HG03457 (cell line): ENCODE results near the gene ARAP3.

Experiments used
- ATAC-seq: cut with Tn5 transposase; IDR thresholded peaks from one replicate; pipeline ENCODE4 v1.9.1; 2021; ENCODE audit warnings: moderate number of reproducible peaks; ENCODE audit not compliant: unreplicated experiment

ARAP3 gene

DNA sequence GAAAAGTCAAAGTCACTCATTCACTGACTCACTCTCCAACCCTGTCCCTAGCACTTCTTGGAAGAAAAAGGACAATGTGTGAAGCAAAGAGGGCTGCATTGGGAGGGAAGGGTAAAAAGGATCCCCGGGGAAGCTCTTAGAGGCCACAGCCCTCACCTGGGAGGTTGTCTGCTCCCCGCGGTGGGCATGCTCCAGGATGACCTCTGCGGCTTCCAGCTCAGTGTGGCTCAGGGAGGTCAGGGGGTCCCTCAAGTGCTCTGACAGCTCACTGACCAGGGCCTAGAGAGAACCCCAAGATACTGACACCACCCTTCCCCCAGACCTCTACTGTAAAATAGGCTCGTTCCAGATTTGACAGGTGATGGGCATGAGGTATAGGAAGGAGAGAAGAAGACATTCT lies 34.8 kb downstream of the ARAP3 start:
- ATAC-seq: no peak

DNA sequence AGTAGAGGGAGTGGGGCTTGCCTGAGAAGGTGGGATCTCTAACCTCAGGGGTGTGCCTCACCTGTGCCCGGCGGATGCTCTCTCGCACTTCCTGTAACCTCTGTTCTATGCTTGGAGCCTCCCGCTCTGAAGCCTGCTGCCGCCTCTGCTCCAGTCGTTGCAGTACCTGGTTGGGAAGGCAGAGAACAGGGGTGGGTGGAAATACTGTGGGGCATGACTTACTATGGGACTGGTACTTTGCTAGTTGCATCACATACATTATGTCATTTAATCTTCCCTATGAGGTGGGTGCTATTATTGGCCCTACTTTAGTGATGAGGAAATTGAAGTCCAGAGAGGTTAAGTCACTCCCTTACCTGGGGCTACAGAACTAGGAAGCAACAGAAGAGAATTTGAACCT lies 36.0 kb downstream of the ARAP3 start:
- ATAC-seq: no peak

DNA sequence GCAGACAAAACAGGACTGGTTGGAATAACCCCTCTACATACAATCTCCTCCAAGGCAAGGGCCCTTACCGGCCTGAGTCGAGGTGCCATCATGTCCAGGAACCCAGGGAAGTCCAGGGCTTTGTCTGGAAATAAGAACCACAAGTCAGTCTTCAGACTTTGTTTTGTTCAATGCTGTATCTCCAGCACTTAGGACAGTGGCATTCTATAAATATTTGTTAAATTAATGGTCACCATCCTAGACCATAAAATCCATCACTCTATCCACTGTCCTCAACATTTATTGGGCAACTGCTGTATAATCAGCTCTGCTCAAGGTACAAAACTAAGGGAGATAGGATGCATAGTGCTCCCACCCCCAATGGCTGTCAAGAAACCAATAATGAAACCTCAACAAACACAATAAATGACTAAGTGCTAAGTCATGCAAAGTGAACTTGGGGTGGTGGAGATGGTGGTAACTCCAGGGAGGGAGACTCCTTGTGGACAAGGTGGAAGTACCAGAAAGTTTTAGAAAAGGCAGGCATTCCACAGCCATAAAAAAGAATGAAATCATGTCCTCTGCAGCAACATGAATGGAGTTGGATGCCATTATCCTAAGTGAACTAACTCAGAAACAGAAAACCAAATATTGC lies 40.3 kb downstream of the ARAP3 start:
- no peak for ATAC-seq

DNA sequence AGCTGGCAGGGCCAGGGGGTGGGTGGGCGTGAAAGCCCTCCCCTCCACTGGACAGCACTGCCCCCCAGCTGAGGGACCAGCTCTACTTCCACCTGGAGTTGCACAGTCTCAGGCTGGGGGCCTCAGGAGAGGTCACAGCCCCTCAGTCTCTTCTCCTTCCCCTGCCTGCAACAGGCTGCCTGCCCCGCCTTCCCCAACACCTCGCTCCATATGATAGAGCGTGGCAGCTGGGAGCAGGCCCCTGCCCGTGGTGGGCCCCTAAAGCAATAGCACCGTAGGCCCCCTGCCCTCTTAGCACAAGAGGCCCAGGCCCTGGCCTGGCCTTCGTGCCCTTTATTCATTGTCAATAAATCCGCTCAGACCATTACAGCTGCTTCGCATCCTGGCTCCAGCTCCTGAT lies 41.3 kb downstream of the ARAP3 start:
- no peak for ATAC-seq

DNA sequence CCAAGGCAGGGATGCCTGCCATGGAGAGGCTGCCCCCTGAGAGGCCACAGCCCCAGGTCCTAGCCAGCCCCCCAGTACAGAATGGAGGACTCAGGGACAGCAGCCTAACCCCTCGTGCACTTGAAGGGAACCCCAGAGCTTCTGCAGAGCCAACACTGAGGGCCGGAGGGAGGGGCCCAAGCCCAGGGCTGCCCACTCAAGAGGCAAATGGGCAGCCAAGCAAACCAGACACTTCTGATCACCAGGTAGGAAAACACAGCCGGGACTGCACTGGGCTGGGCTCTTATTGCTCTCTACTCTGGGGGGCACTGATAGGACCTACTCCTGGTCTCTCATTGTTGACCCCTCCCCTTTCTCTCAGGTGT lies 42.0 kb downstream of the ARAP3 start:
- ATAC-seq: no peak

DNA sequence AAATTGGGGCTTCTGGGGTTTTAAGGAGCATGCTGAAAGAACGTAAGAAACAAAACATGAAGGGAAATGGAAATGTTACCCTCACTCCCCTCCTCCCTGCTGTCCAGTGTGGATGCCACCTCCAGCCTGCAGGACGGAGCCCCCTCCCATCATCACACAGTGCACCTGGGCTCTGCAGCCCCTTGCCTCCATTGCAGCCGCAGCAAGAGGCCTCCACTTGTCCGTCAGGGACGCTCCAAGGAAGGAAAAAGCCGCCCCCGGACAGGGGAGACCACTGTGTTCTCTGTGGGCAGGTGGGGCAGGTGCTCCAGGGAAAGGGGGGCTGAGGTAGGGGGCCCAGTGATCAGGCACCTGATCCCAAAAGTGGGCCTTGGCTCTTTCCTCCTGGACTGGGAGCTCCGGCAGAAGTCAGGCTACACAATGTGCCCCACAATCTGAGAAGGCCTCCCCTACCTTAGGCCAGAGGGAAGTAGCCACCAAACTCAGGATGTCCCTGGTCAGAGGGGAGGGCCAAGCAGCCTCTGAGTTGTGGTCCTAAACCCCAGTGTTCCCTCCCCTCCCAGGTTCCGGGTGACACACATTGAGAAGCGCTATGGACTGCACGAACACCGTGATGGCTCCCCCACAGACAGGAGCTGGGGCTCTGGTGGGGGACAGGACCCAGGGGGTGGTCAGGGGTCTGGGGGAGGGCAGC lies 42.5 kb downstream of the ARAP3 start:
- ATAC-seq: no peak

DNA sequence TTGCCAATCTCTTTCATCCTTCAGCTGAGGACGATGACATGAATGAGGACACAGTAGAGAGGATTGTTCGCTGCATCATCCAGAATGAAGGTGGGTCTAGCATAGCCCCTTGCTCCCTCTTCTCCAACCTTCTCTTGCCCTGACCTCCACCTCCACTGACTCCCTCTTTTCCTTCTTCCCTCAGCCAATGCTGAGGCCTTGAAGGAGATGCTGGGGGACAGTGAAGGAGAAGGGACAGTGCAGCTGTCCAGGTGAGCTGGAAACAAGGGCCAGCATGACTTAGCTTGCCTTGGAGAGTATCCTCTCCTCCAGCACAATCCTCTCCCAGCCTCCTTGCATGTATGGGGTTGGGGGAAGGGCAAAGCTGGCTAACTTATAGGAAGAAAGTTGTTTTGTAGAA lies 43.3 kb downstream of the ARAP3 start:
- no peak for ATAC-seq

DNA sequence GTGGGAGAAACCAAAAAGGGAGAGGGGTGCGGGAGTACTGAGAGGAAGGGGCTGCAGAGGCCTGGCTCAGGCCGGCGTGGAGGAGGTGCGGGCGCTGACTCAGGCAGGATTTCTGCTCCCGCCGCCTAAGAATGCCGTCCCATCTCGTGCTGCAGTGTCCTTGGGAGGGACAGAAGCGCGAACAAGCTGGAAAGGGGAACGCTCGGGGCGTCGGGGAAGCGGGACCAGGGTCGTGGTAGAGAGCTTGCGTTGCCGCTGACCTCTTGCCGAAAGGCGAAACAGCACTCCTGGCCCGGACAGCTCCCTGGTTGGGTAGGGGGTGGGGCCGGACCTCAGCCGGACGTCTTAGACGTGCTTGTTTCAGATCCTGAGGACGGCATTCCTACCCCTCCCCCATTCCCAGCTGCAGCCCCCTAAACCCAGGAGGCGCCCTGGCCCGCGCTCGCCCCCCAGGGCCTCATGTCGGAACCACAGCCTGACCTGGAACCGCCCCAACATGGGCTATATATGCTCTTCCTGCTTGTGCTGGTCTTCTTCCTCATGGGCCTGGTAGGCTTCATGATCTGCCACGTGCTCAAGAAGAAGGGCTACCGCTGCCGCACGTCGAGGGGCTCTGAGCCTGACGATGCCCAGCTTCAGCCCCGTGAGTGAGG lies 44.1 kb downstream of the ARAP3 start:
- no peak for ATAC-seq

DNA sequence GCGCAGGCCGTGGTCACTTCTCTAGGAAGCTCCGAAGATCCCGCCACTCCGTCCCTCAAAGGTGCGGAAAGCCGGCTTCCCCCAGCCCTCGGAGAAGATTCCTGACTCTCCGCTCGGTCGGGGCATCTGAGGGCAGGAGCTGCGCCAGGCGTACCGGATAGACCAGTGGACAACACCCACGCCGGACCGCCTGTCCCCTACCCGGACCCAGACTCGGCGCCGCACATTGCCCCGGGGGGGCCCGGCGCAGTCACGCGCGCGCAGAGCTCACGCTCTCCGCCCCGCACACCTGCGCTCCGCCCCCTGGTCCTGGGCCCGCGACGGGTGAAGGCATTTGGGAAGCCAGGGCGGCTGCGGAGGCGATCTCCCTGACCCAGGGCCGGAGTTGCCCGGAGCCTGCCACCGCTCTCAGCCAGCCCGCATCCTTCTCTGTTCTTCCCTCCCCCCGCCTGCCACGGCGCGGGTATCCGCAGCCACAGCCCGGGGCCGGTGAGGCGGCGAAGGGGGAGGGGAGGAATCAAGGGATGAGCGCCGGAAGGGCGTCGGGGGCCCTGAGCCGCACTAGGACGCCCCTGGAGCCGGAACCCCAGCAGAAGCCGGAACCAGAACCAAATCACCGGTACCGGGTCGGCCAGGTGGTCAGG lies 44.8 kb downstream of the ARAP3 start:
- ATAC-seq: peak; percentile 3

DNA sequence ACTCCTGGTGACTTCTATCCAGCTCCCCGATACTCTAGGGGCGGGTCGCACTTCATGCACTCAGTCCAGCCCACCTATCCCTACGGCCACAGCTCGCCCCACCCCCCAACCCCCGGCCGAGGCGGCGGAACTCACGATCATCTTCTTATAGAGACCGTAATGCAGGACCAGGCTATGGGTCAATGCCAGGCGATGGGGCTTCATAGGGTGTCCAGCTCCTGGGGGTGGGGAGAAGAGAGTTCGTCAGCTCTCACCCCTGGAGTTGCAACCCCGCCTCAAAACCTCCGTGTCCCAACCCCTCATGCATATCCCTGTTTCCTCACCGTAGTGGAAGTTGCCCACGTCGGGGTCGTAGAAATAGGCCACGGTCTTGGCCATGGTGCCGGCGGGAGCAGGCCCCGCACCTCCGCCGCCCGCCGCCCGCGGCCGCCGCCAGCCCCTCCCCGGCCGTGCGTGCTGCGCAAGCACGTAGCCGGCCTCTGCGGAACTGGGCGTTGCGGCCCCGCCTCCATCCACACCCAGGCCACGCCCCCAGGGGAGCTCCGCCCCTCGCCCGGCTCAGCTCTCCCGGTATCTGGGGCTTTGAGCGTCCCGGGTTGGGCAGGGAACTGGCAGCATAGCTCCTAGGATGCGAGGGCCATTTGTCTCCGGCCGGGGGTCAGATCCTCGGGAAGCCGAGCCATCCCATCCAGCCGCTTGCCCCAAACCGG lies 45.5 kb downstream of the ARAP3 start, which contains the start of the genes HDAC3 and RELL2:
HDAC3 (minus strand) TSS at position 437 of the 710 bp plus-strand sequence; CDS start at position 378, 59 bp downstream.
RELL2 (plus strand) TSS at position 585 of the 710 bp plus-strand sequence. CDS start 1,229 bp downstream, outside the sequence.
- peak; percentile 66 for ATAC-seq

DNA sequence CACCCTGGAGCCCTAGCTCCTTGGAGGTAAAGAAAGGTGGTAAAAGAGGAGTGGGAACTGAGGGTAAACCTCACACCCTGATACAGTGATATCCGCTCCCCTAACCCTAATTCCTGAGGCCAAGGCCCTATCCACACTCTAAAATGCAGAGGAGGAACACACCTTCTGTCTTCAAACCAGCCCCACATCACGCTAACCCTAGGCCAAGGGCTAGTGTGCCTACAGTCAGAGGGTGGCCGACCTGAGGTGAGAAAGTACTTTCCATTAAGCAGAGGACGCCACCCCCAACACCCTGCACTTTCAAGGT lies 46.0 kb downstream of the ARAP3 start:
- no peak for ATAC-seq

DNA sequence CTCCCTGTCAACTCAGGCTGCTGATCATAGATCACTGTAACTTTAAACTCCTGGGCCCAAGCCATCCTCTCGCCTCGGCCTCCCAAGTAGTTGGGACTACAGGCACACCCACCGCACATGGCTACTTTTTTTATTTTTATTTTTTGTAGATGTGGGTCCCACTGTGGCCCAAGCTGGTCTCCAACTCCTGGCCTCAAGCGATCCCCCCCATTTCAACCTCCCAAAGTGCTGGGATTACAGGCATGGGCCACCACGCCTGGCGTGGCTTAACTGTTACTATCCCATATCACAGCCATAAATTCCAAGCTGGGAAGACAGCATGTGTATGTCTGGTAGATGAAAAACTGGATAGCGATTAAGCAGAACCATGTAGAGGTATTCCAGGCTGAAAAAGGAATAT lies 46.4 kb downstream of the ARAP3 start:
- ATAC-seq: no peak

DNA sequence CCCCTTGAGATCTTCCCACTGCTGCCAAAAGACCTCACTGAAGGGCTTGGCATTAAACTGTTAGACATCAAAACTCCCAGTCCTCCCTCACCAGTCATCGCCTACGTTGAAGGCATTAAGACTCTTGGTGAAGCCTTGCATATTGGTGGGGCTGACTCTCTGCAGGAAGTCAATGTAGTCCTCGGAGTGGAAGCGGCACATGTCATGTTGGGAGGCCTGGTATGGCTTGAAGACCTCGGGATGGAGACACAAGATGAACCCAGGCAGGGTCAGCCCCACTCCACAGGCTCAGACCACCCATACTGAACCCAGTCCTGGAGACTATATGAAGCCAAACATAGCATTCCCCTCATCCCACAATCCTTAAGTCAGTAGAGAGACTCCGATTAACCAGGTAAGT lies 47.3 kb downstream of the ARAP3 start:
- ATAC-seq: no peak

DNA sequence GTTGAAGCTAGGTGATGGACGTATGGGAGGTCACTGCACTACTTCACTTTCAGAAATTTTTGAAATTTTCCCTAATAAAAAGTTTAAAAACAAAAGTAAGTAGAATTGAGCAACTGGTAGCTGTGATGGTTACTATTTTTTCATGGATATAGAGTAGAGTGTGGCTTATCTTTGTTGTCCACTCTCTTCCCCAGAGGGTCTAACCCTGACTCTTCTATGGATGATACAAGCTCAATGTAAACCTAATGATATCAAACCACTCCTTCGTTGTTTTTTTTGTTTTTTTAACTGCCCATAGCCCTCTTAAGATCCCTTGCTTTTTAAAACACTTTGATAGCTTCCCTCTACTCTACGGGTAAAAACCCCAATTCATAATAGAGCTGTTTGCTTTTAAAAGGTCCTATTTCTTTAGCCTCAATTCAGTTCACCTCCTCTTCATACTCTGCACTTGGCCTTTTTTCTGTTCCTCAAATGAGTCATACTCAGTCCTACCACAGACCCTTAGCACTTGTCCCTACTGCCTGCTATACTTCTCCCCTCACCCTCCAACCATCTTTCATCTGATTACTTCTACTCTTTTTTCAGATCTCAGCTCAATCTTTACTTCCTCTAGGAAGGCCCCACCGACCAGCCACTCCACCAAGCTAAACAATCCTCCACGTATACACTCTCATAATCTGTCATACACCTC lies 48.0 kb downstream of the ARAP3 start:
- peak; percentile 67 for ATAC-seq

DNA sequence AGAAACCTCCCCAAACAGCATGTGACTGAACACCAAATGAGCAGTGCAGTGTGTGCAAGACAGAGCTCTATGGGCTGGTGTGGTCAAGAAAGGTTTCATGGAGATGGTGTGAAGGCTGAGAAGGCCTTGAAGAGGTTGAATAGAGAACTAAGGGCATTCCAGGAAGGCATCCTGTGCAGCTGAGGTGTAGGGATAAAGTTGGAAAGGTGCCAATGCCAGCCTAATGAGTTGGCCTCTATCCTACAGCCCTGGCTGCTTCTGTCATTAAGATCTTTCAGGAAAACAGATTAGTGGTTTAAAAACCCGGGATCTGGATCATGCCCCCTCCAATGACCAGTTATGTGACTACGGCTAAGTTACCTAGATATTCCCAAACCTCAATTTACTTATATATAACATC lies 49.4 kb downstream of the ARAP3 start:
- no peak for ATAC-seq

DNA sequence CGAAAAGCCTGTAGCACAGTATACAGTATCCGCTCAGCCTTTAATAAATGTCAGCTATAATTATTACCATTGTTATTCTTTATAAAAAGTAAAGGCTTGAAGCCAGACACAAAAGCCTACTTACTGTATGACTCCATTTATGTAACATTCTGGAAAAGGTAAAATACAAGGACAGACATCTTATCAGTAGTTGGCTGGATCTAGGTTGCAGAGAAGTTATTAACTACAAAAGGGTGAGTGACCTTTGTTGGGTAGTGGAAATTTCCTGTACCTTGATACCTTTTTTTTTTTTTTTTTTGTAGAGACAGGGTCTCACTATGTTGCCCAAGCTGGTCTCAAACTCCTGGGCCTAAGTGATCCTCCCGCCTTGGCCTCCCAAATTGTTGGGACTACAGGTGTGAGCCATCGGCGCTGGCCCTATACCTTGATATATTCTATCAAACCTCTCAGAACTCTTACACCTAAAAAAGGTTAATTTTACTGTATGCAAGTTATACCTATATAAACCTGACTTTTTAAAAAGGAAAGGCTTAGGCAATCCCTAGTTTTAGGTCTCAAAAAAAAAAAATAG lies 51.4 kb downstream of the ARAP3 start:
- no peak for ATAC-seq

DNA sequence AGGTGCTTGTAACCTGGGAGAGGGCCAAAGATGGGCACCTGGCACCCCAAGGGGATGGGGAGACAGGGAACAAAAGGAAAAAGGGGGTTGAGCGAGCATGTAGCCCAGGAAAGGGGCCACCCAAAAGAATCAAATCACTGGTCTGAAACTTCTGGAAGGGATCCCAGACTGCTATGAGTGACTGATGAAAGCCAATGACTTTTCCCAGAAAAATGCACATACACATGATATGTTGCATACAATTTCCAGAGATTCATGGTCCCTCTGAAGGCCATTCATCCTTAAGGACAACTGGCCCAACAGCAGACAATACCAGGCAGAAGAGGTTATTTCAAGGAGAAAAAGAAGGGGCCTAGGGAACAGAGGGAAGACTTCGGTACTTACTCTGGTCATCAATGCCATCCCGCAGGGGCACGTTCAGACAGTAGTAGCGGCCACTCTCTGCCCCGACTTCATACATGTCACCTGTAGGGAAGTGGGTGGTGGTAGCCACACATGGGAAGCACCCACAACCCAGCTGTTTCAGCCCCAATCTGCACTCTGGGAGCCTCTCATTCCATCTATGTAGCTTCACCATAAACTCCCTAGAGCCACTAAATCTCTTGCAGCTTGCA lies 53.7 kb downstream of the ARAP3 start:
- ATAC-seq: no peak

DNA sequence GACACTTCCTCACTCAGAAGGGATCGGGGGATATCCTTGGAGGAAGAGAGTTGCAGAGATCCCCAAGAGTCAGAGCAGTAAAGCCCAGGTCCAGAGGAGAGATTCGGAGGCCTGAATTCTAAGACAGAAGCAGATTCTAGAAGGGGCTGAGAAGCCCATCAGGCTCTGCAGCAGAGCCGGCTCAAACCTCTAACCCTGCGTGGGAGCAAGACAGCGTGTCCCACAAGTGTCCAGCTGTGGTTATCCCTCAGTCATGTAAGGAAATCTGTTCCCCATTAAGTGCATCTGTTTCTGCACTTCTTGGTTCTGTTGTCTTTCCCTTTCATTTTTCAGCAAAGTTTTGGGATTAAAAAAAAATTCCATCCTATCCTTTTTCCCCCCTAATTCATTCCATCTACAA lies 58.4 kb downstream of the ARAP3 start:
- no peak for ATAC-seq

DNA sequence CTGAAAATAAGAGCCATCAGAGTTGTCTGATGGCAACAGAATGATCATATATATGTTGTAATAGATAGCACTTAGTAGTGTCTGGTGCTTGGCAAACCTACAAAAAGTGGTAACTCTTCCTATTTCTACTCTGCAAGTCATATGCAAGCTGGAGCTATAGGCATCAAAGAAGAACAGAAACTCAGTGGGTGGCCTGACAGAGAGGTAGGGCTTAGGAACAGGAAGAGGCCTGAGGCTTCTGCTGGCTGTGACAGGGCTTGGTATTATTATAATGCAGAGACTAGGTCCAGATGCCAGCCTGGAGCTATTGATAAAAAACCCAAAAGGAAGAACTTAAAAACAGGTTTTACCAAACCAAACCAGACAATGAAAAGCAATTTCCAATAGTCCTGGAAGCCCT lies 58.8 kb downstream of the ARAP3 start:
- ATAC-seq: peak; percentile 31
